CD4-positive, alpha-beta T cell treated with Interleukin-15 for 1 hour (primary cell): Measurements from ENCODE around the gene THOP1.

Experiments used
- DNase-seq: peaks from one replicate; pipeline ENCODE4 v3.0.0-alpha.2; 2020

The THOP1 gene

DNA sequence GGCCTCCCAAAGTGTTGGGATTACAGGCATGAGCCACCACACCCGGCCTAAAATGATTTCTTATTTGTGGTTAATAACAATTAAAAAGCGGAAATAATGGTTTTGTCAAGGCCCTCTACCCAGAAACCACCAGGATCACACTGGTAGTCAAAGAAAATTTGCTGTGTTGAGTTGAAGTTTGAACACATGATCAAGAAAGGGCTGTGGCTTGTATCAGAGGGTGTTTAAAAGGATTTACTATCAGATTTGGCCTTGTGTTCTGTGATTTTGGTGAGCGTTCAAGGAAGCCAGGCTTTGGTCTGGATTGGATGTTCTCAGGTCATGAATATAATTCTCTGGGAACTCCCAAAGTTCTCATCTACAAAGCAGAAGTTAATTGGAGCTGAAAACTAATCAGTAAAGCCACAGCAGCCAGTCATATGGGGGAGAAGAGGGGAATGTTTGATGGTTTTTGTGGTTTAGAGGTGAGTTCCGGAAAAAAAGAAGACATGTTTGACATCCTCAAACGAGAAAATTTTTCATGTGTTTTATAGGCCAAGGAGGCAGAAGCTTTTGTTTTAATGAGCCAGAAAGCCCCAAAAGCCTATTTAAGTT, 71.3 kb downstream of the THOP1 start:
- no peak for DNase-seq

DNA sequence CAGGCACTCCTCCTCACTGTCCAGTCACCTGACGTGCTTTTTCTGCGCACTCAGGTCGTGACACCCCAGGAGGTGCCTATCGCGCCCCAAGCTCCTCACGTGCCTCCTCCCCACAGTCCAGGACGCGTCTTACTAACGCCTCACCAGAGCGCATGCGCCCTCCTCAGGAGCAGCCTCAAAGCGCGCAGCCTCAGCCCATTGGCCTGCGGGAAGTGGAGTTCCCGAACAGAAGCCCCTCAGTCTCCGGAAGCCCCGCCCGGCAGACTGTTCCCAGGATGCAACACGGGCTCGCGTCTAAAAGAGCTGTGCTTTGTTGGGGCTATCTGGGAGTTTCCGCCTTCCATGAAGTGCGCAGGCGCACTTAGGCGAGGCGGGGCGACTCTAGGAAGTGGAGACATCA, 73.6 kb downstream of the THOP1 start:
- DNase-seq = no peak

DNA sequence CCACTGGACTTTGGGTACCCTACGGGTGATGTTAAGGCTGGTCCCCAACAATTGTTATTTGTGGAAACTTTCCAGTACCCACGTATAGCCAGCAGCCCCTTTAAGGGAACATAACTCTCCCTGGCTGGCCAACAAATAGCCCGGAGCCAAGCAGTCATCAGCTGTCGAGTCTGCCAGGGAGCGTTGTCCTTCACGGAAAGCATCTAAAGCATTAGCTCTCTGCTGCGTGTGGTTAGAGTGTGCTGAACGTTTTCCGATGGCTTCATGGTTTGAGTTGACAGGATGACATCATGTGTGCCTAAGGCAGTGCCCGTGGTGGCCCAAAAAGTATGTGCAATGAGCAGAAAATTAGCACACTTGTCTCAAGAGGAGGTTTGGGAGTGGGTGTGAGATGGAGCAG, 78.5 kb downstream of the THOP1 start:
- DNase-seq = no peak
